ENCODE results near the gene PACS1. TPM values are rescaled to one million over a fixed set of nuclear protein-coding genes. Genes with fewer than 3 reads are reported as not detected.

Gene PACS1
- polyA plus RNA-seq, 1 of the 3 experiments (the other 2 are of a cell fraction): 37.3 TPM

DNA sequence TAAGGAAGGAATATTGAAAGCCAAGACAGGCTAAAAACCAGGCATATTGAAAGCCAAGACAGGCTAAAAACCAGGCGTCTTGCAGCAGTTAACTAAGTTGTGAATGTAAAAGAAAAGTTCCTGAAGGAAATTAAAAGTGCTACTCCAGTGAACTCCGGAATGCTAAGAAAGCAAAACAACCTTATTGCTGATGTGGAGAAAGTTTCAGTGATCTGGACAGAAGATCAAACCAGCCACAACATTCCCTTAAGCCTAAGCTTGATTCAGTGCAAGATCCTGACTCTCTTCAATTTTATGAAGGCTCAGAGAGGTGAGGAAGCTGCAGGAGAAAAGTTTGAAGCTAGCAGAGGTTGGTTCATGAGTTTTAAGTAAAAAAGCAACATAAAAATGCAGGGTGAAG lies 51.4 kb downstream of the PACS1 start:
- Histone ChIP-seq H3K4me2 (0 out of 2 replicates have a peak overlapping the region, but pooled peaks have one; percentile 68), H3K27me3 (ENCODE audit: insufficient read depth) (no peaks in the 10 kb centered on the region), H3K4me3 (ENCODE audit: low read depth in 2 of 2, low read length in 1 of 2) (no peak overlapping the region), H3K79me2 (ENCODE audit: insufficient read depth) (peaks cover 85% of the 10 kb centered on the region), H3K9ac (peak overlapping the region; percentile 10; the same call in 1 of the 2 replicates), H3K9me3 (no peaks in the 10 kb centered on the region), H3K36me3 (replicated peaks in 1 of 2; ENCODE audit: control insufficient read depth in 1 of 2, insufficient read depth in 2 of 2, low read length in 1 of 2) (no peaks in the 10 kb centered on the region), H3K27ac (ENCODE audit: low read depth in 2 of 2, low read length in 1 of 2) (peak overlapping the region; percentile 98 to 99), H2AFZ (ENCODE audit: low read depth) (no peak overlapping the region), H4K20me1 (ENCODE audit: insufficient read depth) (no peaks in the 10 kb centered on the region), H3F3A (replicated peaks; ENCODE audit: insufficient read depth) (peaks cover 60% of the 10 kb centered on the region), H3K4me1 (ENCODE audit: control insufficient read depth in 1 of 2, insufficient read depth in 2 of 2, low read depth in 1 of 2, low read length in 1 of 2) (peaks cover 47 to 65% of the 10 kb centered on the region in 2 experiments), H3K9me2 (no peaks in the 10 kb centered on the region)
- TF ChIP-seq NFIC (IDR thresholded peaks at IDR 0.05; ENCODE audit: borderline replicate concordance): no peak
- no peak for TF ChIP-seq RXRA (IDR thresholded peaks at IDR 0.05; ENCODE audit: borderline replicate concordance, low read depth)
- TF ChIP-seq EZH2phosphoT487 (IDR thresholded peaks at IDR 0.05; ENCODE audit: borderline replicate concordance, low read depth): no peak
- no peak for TF ChIP-seq FOXJ3 (CRISPR knock-in tag; IDR thresholded peaks at IDR 0.05)
- TF ChIP-seq MXI1 (IDR thresholded peaks at IDR 0.05; ENCODE audit: low read depth, low read length): no peak
- TF ChIP-seq FOXM1 (IDR thresholded peaks at IDR 0.05; ENCODE audit: low read depth): no peak
- no peak for TF ChIP-seq POLR2AphosphoS5 (IDR thresholded peaks at IDR 0.05; ENCODE audit: low read depth, low read length)
- no peak for TF ChIP-seq GABPA (IDR thresholded peaks at IDR 0.05; ENCODE audit: low read depth)
- no peak for TF ChIP-seq REST (IDR thresholded peaks at IDR 0.05; ENCODE audit: low read depth, low read length)
- no peak for TF ChIP-seq FOSL2 (IDR thresholded peaks at IDR 0.05; ENCODE audit: borderline replicate concordance, low read depth)
- no peak for TF ChIP-seq RAD21 (IDR thresholded peaks at IDR 0.05; ENCODE audit: low read length)
- no peak for TF ChIP-seq TEAD4 (IDR thresholded peaks at IDR 0.05; ENCODE audit: borderline replicate concordance, insufficient read depth)
- WGBS (ENCODE audit: low lambda C conversion rate): 87% methylated on average over 2 of the region's 2 CpGs
- ChIA-PET CTCF (interaction anchor here (2.6 kb wide), 1 partner anchor 53 kb away, joined by 14 read pairs; no protein-coding TSS in a partner anchor), POLR2A (no interaction called here)
- no peak for DNase-seq

DNA sequence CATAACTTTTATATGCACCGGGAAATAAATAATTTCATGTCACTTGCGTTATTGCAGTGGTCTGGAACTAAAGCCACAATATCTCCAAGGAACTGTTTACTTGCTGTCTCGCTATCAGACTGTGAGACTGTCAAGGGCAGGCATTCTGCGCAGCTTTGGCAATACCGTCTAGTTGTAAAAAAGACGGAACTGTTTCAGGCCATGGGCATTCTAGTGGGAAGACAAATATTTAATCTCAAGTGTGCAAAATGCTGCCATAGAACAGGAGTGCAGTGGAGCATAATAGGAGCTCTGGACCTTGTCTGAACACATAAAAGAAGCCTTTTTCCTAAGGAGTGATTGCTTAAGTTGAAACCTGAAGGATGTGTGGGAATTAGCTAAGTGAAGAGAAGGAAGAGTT lies 53.8 kb downstream of the PACS1 start:
- Histone ChIP-seq H2AFZ (ENCODE audit: low read depth) (no peak overlapping the region), H3K27ac (ENCODE audit: low read depth in 2 of 2, low read length in 1 of 2) (peak overlapping the region; percentile 40 to 77), H3K36me3 (replicated peaks in 1 of 2; ENCODE audit: control insufficient read depth in 1 of 2, insufficient read depth in 2 of 2, low read length in 1 of 2) (no peaks in the 10 kb centered on the region), H3K79me2 (ENCODE audit: insufficient read depth) (peaks cover 90% of the 10 kb centered on the region), H3F3A (replicated peaks; ENCODE audit: insufficient read depth) (peaks cover 40% of the 10 kb centered on the region), H3K4me1 (ENCODE audit: control insufficient read depth in 1 of 2, insufficient read depth in 2 of 2, low read depth in 1 of 2, low read length in 1 of 2) (peaks cover 45 to 59% of the 10 kb centered on the region in 2 experiments), H3K4me3 (ENCODE audit: low read depth in 2 of 2, low read length in 1 of 2) (no peak overlapping the region), H4K20me1 (ENCODE audit: insufficient read depth) (no peaks in the 10 kb centered on the region), H3K9me2 (no peaks in the 10 kb centered on the region), H3K27me3 (ENCODE audit: insufficient read depth) (no peaks in the 10 kb centered on the region), H3K9ac (no peak overlapping the region; the same call in 1 of the 2 replicates), H3K4me2 (no peak overlapping the region), H3K9me3 (no peaks in the 10 kb centered on the region)
- WGBS (ENCODE audit: low lambda C conversion rate): 92% methylated on average over 6 of the region's 6 CpGs
- ChIA-PET CTCF (interaction anchor here (0.6 to 1.7 kb wide), 4 partner anchors 10 to 99 kb away, joined by 3 to 7 read pairs (median 5); no protein-coding TSS in a partner anchor), POLR2A (no interaction called here)
- DNase-seq: no peak
- TF ChIP-seq TAF1 (IDR thresholded peaks at IDR 0.05; ENCODE audit: borderline replicate concordance, low read depth, low read length) (no peak), RFX5 (IDR thresholded peaks at IDR 0.05; ENCODE audit: low read length) (no peak), GATA2 (CRISPR knock-in tag; IDR thresholded peaks at IDR 0.05) (no peak), RXRA (IDR thresholded peaks at IDR 0.05; ENCODE audit: borderline replicate concordance, low read depth) (no peak), ELF1 (IDR thresholded peaks at IDR 0.05) (no peak), TCF12 (IDR thresholded peaks at IDR 0.05) (no peak), FOSL2 (IDR thresholded peaks at IDR 0.05; ENCODE audit: borderline replicate concordance, low read depth) (no peak), YY1 (IDR thresholded peaks at IDR 0.05; ENCODE audit: low read depth) (no peak), SMC3 (IDR thresholded peaks at IDR 0.05; ENCODE audit: low read depth, low read length) (no peak), EP300 (IDR thresholded peaks at IDR 0.05; ENCODE audit: borderline replicate concordance in 1 of 2, low read depth in 1 of 2, low read length in 1 of 2) (no peak), GABPA (IDR thresholded peaks at IDR 0.05; ENCODE audit: low read depth) (no peak), SIN3A (IDR thresholded peaks at IDR 0.05; ENCODE audit: borderline replicate concordance, low read depth, low read length) (no peak), MEF2A (IDR thresholded peaks at IDR 0.05; ENCODE audit: borderline replicate concordance, low read depth) (no peak)
- TF ChIP-seq, protein P1, sequence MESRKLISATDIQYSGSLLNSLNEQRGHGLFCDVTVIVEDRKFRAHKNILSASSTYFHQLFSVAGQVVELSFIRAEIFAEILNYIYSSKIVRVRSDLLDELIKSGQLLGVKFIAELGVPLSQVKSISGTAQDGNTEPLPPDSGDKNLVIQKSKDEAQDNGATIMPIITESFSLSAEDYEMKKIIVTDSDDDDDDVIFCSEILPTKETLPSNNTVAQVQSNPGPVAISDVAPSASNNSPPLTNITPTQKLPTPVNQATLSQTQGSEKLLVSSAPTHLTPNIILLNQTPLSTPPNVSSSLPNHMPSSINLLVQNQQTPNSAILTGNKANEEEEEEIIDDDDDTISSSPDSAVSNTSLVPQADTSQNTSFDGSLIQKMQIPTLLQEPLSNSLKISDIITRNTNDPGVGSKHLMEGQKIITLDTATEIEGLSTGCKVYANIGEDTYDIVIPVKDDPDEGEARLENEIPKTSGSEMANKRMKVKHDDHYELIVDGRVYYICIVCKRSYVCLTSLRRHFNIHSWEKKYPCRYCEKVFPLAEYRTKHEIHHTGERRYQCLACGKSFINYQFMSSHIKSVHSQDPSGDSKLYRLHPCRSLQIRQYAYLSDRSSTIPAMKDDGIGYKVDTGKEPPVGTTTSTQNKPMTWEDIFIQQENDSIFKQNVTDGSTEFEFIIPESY (IDR thresholded peaks at IDR 0.05; ENCODE audit: borderline replicate concordance, low read depth): no peak

Measured in SK-N-SH (cell line).